KG1 (cell line): ENCODE results near the gene TCF20.

ENCODE experiments used
- DNase-seq: peaks from one replicate; lab custom pipeline; 2025; lab: John Stamatoyannopoulos, UW

TCF20 gene

GRCh38 chr22:42282252-42282942 is 11.9 kb upstream of the TCF20 start:
- no peak for DNase-seq

- no peak for DNase-seq
These were observed 11.3 kb upstream of the TCF20 start for GRCh38 chr22:42281706-42282251.

DNA sequence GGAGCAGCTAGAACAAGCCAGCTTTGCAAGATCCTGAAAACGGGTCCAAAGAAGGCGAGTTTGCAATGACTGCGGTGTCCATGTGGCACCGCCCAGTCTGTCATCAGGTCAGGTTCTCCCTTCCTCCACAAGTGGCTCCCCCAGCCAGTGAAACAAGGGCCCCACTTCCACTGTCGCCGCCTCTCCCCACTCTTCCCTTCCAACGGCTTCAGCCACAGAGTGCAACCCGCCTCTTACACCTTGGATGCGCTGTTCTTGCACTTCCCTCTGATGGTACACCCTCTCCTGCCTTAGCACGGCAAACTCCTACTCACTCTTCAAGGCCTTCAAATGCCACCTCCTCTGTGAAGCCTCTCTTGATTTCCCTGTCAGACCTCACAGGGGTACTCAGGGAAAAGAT is 10.8 kb upstream of the TCF20 start:
- DNase-seq: no peak

GRCh38 chr22:42280836-42281235 is 10.4 kb upstream of the TCF20 start:
- no peak for DNase-seq

DNA sequence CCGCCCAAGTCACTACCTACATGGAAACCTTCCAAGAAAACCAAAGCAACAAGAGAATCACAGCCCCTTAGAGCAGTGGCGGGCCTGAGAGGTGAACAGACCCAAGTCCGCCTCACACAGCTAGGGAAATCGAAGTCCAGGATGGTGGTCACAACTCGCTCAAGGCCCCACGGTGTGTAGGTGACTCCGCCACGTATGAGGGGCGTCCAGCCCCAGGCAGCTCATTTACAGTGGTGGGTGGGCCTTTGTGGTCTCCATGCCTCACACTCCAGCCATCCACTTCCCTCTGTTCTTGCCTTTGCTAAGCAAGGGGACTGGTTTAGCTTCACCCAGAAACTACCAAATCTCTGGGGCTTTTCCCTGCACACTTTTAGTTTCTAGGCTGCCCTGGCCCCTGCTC is 9.7 kb upstream of the TCF20 start:
- no peak for DNase-seq

DNA sequence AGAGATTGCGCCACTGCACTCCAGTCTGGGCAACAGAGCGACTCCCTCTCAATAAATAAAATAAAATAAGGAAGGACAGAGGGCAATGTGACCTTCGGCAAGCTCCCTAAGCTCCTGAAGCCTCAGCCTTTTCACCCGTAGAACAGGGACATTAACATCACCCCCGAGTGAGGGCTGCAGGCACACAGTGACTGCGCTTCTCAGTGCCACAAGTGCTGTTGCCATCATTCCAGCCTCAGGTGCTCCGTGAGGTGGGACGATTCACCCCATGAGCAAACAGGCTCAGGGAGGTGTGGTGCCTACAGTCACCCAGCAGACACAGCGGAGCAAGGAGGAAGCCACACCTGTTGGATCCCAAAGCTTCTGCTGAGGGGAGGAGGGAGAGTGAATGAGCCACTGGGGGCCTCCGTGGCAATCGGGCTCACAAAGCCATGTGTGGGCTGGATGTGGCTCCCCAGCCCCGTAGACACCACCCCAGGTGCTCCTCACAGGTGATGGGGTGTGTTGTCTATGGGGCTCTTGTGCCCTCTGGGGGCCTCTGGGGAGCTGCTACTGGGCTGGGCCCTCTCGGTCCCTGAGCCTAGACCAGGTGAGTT is 9.1 kb upstream of the TCF20 start:
- DNase-seq: no peak

DNA sequence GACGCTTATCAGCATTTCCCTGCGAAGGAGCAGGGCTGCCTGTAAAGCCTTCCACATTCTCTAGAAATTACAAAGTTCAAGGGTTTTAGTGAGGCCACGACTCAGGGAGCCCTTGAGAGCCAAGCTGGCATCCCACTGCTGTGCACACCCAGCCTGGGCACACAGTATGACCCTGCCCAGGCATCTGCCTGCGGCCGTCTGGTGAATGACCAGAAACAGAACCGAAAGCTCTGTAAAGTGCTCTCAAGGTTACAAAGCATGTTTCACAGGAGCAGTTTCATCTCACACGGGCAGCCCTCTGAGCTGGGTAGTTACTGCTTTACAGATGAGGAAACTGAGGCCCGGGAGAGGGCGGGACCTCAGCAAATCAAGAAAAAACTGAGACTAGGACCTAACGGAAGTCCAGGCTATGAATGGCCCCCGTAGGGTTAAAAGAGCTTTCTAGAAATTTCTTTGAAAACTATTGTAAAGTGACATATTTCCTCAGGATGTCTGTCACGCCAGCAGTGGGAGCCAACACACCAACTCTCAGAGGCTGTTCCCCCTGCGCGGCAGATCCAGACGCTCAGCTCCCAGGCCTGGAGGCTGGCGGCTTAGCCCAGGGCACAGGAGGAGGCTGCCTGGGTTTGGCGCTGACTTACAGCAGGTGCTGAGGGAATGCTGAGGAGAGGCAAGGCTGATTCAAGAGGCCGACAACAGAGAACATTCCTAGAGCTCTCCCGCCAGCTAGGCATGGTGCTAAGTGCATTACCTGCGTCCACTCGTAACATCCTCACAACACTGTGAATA is 7.7 kb upstream of the TCF20 start:
- DNase-seq: no peak

DNA sequence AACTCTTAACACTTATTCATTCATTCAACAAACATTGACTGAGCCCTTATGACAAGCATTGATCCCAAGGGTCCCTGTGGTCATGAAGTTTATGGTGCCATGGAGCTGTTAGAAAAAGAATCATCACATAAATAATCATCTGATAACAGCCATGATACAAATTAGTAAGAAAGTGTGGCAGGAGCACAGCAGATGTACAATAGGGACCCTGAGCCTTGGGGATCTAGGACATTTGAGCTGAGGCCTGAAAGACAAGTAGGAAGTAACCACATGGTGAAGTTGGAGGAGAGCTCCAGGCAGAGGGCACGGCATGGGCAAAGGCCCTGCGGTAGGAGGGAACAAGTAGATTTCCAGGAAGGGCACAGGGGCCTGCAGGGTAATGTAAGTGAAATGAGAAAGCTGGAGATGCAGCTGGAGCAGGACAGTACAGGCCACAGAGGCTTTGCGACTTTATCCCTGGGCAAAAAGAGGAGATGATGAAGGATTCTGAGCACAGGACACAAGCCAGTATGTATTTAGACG is 6.8 kb upstream of the TCF20 start:
- no peak for DNase-seq

DNA sequence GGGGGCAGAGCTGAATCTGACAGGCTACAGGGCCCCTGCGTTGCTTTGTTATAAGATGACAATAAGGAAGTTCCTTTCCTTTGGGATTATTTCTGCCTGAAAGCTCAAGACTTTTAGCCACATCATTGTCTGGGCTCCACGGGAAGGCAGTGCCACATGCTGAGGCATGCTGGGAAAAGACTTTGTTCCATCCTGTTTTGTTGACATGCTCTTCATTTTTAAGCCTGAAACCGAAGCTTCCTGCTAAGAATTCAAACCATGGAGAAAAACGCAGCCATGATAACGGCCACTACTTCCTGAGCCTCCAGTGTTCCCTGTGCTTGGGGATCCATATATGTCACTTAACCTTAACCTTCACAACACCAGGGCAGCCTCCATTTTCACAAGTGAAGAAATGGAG is 5.5 kb upstream of the TCF20 start:
- no peak for DNase-seq

DNA sequence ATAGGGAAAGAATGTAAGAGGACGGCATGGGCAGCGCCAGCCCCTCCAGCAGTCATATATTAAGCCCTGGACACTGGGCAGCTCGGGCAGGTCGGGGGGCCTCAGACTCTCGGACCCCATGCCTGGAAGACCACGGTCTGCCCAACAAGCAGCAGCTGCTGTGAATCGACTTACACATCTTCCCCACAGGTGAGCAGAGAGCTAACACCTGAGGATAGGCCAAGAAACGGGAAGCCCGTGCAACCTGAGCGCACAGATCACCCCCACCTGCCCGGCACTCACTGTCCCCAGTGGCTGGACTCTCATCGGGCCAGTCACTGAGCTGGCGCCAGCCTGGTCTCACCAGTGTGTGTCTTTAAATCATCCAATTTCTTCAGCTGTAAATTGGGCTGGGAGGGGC is 4.7 kb upstream of the TCF20 start:
- no peak for DNase-seq

- DNase-seq: no peak
These were observed 3.5 kb upstream of the TCF20 start for GRCh38 chr22:42273855-42274451.

DNA sequence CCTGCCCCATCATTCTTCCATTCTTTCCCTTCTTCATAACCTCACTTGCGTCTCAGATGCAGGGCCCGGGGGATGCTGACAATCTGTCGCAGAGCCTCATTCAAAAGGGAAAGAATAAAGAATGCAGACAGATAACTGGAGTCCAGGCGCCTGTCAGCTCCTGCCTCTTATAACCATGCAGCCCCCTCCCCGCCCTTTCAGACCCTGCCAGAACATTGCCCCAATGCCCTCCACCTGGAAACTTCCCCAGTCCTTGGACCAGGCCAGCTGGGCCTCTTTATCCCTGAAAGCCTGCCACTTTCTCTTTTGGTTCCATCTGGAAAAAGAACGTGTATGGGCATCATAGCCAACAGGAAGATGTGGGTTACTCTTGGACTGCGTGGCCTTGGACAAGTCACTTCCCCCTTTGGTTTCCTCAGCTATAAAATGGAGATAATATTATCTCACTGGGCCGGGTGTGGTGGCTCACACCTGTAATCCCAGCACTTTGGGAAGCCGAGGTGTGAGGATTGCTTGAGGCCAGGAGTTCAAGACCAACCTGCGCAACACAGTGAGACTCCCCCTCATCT is 2.1 kb upstream of the TCF20 start:
- no peak for DNase-seq

DNA sequence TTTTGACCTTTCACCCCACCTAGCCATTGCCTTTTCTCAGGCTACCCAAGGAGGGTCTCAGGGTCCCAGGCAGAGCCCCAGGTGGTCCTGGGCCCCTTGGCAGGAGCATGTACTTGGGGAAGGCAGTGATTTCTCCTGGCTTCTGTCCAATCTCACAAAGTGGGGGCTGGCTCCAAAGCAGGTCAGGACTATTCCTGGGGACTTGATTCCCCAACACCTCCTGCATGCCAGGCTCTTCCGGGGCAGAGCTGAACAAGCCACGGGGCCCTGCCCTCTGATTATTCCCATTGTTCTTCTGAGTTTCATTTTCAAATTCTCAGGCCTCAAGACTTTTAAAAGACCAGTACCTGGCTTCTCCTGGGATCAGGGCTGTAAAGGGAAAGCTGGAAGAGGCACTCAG is 1.5 kb upstream of the TCF20 start:
- DNase-seq: no peak

DNA sequence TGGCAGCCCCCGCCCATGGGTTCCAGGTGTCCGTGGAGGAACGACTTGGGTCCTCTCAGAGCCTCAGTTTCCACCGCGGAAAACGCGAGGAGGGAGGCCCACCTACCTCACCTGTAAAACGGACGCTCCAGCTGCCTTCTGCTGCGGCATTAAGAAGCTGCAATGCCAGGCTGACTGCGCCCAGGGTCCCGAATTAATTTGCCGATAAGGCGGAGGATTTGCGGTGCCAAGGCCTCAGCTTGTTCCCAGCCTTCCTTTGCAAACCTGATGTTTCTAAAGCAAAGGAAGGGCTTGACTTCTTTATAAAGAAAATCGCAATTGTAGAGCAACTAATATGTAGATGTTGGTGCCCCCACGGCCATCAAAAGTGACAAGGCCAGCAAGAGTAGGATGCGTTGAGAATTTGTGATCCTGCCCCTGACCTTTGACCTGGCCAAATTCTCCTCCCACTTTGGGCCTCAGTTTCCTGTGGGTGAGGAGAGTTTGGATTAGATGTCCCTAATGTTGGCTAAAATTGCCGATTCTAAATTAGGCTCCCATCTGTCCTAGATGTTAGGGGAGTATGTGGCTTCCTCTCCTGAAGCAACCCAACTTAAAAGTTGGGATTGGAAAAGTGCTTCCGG is 849 bp upstream of the TCF20 start:
- DNase-seq: no peak

- no peak for DNase-seq
These were observed 310 bp downstream of the TCF20 start for GRCh38 chr22:42270176-42270509.

- peak; percentile 20 for DNase-seq
These were observed 849 bp downstream of the TCF20 start for GRCh38 chr22:42269432-42270175.

DNA sequence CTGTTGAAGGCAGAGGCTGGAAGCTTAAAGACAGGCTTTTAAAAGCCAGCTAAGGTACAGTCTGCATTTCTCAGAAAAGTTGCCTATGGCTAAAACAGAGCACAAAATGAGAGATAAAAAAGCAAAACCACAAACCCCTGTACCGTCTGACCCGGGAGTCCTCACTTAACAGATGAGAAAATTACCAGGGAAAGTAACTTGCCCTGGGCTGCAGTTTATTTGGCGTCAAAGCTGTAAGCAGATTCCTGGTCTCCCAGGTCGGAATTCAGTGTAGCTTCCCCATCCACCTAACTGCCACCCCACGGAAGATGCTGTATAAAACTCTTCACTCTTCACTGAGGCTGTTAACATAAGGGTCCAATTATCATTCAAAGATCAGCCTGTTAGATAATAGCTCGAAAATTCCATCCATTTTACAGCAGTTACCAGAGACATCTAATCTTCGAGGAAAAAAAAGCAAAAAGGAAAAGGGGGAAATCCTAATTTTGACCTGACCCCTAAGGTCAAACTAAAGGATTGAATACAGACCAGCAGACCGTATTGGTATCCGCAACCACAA is 1.5 kb downstream of the TCF20 start:
- no peak for DNase-seq

- DNase-seq: no peak
These were observed 5.1 kb downstream of the TCF20 start for GRCh38 chr22:42265321-42265720.

DNA sequence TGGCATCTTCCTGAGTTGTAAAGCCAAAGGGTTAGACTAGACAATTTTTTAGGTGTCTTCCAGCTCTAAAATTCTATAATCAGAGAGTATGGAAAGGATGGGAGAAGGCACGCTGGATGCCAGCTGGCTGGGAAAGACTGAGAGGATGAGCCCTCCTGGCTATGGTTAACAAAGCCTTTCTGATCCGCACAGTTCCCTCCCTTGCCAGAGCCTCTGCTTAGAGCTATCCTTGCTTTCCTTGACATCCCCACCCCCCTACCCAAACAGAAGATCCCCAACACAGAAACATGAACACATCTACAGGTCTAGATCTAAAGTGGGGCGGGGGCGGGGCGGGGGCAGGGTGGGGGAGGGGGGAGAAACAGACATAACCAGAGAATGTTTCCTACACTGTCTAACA is 6.5 kb downstream of the TCF20 start:
- DNase-seq: no peak

DNA sequence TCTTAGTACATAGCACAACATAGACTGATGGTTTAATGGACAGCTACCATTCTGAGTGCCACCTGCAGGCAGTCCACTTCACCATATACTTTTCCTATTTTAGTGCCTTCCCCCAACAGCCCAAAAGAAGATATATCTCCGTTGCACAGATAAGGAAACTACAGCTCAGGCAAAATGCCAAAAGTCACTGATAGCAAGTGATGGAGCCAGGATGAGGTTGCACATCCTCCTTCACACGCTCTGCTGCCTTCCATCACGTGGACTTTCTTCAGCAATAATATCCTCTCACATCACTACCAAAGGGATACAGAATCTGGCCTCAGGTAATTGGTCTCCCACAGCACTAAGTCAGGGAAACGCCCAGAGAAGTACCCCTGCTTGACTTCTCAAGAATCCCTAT is 7.5 kb downstream of the TCF20 start:
- DNase-seq: no peak

- no peak for DNase-seq
These were observed 9.2 kb downstream of the TCF20 start for GRCh38 chr22:42261296-42261695.
